ENCODE measurements around the gene PPP3CB. TPM values are rescaled to one million over a fixed set of nuclear protein-coding genes. Genes with fewer than 3 reads are reported as not detected.
A peak's percentile ranks its signal among the peaks of the same experiment; 100 is the strongest.
"Not testable (repeated sequence)": the region's sequence is repeated elsewhere in the genome, so short reads cannot be mapped to it uniquely, and the experiment has no call there.

PPP3CB gene
- total RNA-seq, 1 donor from 2014 or later = 111 TPM

GRCh38 chr10:73423309-73423708, 72.5 kb downstream of the PPP3CB start:
- DNase-seq (ENCODE audit: low spot score in 2 of 2) = no peak

GRCh38 chr10:73416571-73416970, 79.3 kb downstream of the PPP3CB start:
- FAIRE-seq = no peak
- DNase-seq (ENCODE audit: low spot score in 2 of 2) = no peak

More at GRCh38 chr10:73423309-73423708, 72.5 kb downstream of the PPP3CB start:
- FAIRE-seq = no peak

GRCh38 chr10:73414230-73414945, 81.4 kb downstream of the PPP3CB start:
- DNase-seq (ENCODE audit: low spot score in 2 of 2) (peak in 1 of 2 donors; percentile 5), FAIRE-seq (no peak)

- FAIRE-seq = no peak
- peak; percentile 91 to 97 for DNase-seq (ENCODE audit: low spot score in 2 of 2)
Observed at GRCh38 chr10:73413528-73414229, 82.1 kb downstream of the PPP3CB start, which contains the start of gene ANXA7. TSS of gene ANXA7 (minus strand) at chr10:73414058. CDS start at chr10:73400856, 13,202 bp downstream.

- FAIRE-seq (no peak), DNase-seq (ENCODE audit: low spot score in 2 of 2) (peak in 1 of 2 donors; percentile 23)
Observed at GRCh38 chr10:73413108-73413527, 82.7 kb downstream of the PPP3CB start.

- no peak for FAIRE-seq
Observed at GRCh38 chr10:73410897-73411296, 84.9 kb downstream of the PPP3CB start.

GRCh38 chr10:73408978-73409521, 86.8 kb downstream of the PPP3CB start:
- FAIRE-seq (no peak), DNase-seq (ENCODE audit: low spot score in 2 of 2) (no peak)

More at GRCh38 chr10:73410897-73411296, 84.9 kb downstream of the PPP3CB start:
- no peak for DNase-seq (ENCODE audit: low spot score in 2 of 2)

- no peak for FAIRE-seq
Observed at GRCh38 chr10:73408061-73408460, 87.8 kb downstream of the PPP3CB start.

GRCh38 chr10:73407495-73407894, 88.3 kb downstream of the PPP3CB start:
- no peak for FAIRE-seq

More at GRCh38 chr10:73408061-73408460, 87.8 kb downstream of the PPP3CB start:
- DNase-seq (ENCODE audit: low spot score in 2 of 2) = no peak

GRCh38 chr10:73406846-73407245, 89.0 kb downstream of the PPP3CB start:
- no peak for FAIRE-seq

More at GRCh38 chr10:73407495-73407894, 88.3 kb downstream of the PPP3CB start:
- DNase-seq (ENCODE audit: low spot score in 2 of 2) = no peak

GRCh38 chr10:73405556-73405955, 90.3 kb downstream of the PPP3CB start:
- FAIRE-seq (no peak), DNase-seq (ENCODE audit: low spot score in 2 of 2) (no peak)

More at GRCh38 chr10:73406846-73407245, 89.0 kb downstream of the PPP3CB start:
- DNase-seq (ENCODE audit: low spot score in 2 of 2) = no peak

GRCh38 chr10:73404690-73405089, 91.1 kb downstream of the PPP3CB start:
- FAIRE-seq = no peak
- no peak for DNase-seq (ENCODE audit: low spot score in 2 of 2)

GRCh38 chr10:73401636-73402035, 94.2 kb downstream of the PPP3CB start:
- FAIRE-seq (no peak), DNase-seq (ENCODE audit: low spot score in 2 of 2) (no peak)

- no peak for FAIRE-seq
- DNase-seq (ENCODE audit: low spot score in 2 of 2) = no peak
Observed at GRCh38 chr10:73399063-73399462, 96.8 kb downstream of the PPP3CB start.

- DNase-seq (ENCODE audit: low spot score in 2 of 2) (no peak), FAIRE-seq (no peak)
Observed at GRCh38 chr10:73398024-73398423, 97.8 kb downstream of the PPP3CB start.

GRCh38 chr10:73394325-73394724, 101.5 kb downstream of the PPP3CB start:
- not testable (repeated sequence) for FAIRE-seq; DNase-seq (ENCODE audit: low spot score in 2 of 2)

GRCh38 chr10:73388228-73388627, 107.6 kb downstream of the PPP3CB start:
- no peak for DNase-seq (ENCODE audit: low spot score in 2 of 2)
- no peak for FAIRE-seq

- DNase-seq (ENCODE audit: low spot score in 2 of 2) = no peak
- FAIRE-seq = no peak
Observed at GRCh38 chr10:73386583-73386982, 109.2 kb downstream of the PPP3CB start.

Measured in frontal cortex (tissue), 4 donors.